ENCODE measurements around the gene HIGD1B.

The HIGD1B gene

DNA sequence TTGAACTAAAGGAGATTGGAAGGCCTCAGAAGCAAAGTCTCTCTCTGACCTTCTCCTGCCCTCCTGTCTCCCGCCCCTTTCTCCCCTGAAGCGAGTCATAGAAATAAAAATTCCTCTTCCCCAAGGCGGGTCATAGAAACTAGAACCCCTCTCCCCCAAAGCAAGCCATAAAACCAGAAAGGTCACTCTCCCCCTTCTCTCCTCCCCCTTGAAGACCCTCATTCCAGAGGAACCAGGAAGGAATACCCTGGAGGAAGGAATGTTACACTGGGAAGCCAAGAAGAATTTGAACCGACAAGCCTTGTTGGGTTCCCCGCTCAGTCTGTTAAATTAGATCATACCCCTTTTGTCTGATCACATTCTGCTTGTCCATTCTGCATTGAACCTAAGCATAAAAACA is 14.9 kb upstream of the HIGD1B start:
- intact Hi-C loops (cut with DNase I) = no loop called here
- no peak for DNase-seq

DNA sequence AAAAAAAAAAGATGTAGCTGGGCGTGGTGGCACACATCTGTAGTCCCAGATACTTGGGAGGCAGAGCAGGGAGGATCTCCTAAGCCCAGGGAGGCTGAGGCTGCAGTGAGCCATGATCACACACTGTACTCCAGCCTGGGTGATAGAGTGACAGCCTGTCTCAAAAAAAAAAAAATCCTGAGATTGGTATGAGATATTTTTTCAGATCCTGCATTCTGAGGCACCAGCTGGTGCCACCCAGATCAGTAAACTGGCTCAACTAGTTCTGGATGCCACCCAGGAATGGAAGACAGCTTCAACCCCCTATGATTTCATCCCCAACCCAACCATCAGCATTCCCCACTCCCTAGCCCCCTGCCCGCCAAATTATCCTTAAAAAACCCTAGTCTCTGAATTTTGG is 10.5 kb upstream of the HIGD1B start:
- intact Hi-C loops (cut with DNase I) = no loop called here
- no peak for DNase-seq

DNA sequence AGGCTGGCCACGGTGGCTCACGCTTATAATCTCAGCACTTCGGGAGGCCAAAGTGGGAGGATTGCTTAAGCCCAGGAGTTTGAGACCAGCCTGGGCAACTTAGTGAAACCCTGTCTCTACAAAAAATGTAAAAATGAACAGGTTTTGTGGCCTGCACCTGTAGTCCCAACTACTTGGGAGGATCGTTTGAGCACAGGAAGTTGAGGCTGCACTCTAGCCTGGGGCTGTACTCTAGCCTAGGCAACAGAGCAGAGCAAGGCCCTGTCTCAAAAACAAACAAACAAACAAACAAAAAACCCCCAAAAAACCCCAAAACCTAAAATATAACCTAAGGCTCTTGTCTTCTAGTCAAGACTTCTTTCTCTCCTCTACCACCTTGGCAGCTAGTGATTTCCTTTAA is 7.4 kb upstream of the HIGD1B start:
- intact Hi-C loops (cut with DNase I) = no loop called here
- DNase-seq = no peak

DNA sequence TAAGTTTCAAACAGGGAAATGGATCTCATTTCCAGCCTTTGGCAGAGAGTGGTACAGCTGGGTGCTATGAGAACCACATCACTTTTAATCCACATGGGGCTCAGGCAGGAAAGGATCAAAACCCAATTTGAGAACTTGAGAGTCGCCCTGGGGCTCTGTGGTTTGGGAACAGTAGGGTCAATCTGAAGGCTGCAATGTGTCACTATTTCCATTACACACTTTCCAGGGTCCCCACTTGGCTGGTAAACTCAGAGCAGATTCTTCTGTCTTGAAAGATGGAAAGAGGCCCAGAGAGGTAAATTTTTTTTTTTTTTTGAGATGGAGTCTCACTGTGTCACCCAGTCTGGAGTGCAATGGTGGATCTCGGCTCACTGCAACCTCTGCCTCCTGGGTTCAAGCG is 6.7 kb upstream of the HIGD1B start:
- DNase-seq = peak in 2 of 10 donors; percentile 2 to 12
- intact Hi-C loops (cut with DNase I) = no loop called here

DNA sequence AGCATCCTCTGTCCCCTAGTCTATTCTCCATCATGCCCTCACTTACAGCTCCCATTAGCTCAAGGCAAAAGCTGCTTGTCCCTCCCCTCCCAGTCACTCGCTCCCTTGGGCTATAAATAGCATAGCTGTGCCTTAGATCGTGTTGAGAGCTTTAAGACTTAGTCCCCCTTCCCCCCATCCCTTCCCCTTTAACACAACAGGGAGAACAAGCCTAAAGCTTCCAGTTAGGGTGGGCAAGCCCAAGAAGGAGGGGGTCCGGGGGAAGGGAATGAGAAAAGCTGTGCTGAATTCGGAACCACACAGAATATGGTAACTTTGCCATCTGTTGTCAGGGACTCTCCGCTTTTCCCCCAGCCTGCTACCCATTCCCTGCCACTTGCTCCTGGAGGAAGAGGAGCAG is 4.9 kb upstream of the HIGD1B start:
- intact Hi-C loops (cut with DNase I) = no loop called here
- DNase-seq = peak in 2 of 10 donors; percentile 16 to 40

DNA sequence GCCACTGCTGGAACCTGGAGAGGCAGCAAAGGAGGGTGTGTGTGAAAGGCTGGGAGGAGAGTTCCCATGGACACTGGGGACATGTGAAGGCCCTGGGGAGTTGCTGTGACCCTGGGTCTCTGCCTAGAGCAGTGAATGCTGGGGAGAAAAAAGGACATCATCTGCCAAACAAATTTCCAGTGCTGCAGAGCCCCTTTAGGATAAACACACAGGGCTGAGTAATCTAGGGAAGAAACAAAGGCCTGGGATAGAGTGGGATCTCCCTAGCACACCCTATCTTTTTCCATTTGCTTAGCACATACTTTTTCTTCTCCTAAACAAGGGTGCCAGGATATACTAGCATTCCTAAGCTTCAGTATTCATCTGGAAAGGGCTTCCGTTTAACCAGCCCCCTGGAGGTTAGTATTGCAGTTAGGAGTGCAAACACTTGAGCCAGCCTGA is 3.3 kb upstream of the HIGD1B start:
- peak in 1 of 10 donors; percentile 24 for DNase-seq
- intact Hi-C loops (cut with DNase I) = no loop called here

DNA sequence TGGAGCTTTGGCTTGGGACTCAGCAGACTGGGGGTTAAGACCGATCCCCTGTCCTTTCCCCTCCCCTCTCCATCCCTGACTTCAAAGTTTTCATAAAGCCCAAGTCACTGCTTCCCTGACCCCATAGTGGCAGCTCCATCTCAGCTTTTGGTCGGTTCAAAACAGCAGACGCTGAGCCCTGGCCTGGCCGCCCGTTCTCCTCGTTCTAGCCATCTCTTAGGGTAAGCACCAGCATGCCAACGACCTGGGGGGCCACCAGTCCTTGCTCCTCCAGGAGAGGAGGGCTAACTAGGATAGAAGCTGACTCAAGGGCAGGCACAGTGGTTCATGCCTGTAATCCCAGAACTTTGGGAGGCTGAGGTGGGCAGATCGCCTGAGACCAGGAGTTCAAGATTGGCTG is 1.5 kb upstream of the HIGD1B start:
- DNase-seq = peak in 2 of 10 donors; percentile 45 to 71
- intact Hi-C loops (cut with DNase I) = no loop called here

DNA sequence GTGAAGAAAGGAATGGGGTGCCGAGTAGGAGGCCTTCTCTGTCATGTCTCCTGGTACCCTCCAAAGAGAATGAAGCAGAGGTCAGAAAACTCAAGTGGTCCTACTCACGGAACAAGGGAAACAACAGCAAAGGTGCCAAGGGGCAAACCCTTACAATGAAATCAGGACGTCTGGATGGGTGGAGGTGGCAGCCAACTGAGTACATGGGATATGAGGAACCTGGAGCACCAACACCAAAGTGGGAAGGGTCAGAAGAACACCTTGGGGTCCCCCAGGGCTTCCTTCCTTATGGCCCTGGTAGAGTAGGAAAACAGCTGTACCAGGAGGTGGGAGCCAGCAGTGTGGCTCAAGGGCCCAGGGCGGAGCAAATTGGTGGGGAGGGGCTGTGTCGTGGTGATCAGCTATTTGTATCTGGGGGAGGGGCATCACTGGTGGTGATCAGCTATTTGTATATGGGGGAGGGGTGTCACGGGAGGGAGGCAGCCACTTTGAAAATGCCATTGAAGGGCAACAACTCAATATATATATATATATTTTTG is 643 bp downstream of the HIGD1B start:
- peak in 2 of 10 donors; percentile 52 to 62 for DNase-seq
- intact Hi-C loops (cut with DNase I) = no loop called here

DNA sequence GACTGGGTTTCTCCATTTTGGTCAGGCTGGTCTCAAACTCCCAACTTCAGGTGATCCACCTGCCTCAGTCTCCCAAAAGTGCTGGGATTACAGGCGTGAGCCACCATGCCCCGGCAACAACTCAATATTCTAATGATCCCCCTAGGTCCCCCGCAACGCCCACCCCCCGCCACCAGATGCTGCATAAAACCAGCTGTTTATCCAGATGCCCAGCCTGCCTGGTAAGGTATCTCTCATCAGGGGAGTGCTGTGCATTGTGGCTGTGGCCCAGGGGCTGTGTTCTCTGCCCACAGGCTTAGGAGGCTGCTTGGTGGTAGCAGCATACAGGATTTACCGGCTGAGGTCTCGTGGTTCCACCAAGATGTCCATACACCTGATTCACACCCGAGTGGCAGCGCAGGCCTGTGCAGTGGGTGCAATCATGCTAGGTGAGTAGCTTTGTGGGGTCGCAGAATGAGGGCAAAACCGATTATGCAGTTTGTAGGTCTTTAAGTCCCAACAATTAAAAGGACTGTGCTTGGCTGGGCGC is 1.3 kb downstream of the HIGD1B start:
- peak in 2 of 10 donors; percentile 67 to 77 for DNase-seq
- intact Hi-C loops (cut with DNase I) = no loop called here

DNA sequence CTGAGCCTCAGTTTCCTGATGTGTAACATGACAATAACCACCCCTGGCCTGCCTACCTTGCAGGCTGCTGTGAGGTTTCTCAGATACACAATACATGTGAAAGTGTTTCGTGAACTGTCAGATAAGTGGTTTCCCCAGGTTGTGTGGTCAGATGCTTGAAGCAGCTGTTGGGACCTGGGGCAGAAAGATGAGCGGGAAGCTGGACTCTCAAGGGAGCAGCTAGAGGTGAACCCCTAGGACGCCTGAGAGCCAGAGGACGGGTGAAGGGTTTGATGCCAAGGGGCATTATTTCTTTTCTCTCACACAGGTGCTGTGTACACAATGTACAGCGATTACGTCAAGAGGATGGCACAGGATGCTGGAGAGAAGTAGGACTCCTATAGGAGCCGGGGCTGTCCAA is 2.3 kb downstream of the HIGD1B start:
- DNase-seq = no peak
- intact Hi-C loops (cut with DNase I) = no loop called here

DNA sequence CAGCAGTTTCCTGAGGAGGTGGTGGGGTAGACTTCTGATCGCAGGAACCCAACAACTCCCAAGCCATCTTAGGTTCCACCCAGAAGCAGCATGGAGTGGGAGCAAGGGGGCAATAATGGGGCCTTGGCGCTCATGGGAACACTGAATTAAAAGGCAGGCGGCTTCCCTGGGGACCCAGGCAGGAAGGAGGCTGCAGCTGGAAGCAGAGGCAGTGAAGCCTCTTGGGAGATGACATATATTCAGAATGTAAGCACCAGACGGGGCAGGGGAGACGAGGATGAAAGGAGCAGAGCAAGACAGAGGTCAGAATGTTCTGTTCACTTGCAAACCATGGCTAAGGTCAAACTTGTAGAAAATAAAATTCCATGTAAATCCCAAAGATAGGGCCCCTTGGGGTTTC is 2.9 kb downstream of the HIGD1B start:
- no peak for DNase-seq
- intact Hi-C loops (cut with DNase I) = no loop called here

DNA sequence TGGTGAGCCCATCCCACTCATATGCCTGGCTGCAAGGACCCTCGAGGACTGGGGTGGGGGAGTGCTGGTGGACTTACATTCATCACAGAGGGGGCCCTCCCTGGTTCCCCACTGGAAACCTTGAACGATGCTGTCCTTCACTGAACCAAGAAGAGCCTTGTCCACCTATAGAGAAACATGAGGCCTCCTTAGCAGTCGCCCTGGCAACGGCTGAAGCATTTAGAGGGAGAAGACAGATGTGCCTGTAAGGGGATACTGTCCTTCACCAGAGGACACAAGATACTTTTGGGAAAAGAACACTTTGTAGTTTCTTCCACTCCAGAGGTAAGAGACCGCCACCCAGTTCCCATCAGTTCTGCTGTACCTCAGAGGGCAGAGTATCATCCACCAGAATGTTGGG is 6.5 kb downstream of the HIGD1B start:
- intact Hi-C loops (cut with DNase I) = no loop called here
- DNase-seq = peak in 1 of 10 donors; percentile 32

DNA sequence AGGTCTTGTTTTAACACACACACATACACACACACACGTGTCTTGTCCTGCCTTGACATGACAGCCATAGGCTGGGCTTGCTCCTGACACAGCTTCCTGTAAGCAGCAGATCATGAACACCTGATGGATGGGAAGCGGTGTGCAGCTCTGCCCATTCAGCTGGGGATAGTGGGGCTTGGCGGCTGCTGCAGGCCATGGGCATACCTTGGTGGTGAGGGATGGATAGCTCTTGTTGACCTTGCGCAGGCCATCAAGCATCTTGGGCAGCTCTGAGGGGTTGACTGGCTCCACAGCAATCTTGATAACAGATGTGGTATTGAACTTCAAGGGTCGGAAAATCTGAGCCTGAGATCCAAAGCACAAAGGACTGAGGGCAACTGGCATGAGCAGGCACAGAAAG is 12.0 kb downstream of the HIGD1B start:
- peak in 1 of 10 donors; percentile 24 for DNase-seq
- intact Hi-C loops (cut with DNase I) = no loop called here

DNA sequence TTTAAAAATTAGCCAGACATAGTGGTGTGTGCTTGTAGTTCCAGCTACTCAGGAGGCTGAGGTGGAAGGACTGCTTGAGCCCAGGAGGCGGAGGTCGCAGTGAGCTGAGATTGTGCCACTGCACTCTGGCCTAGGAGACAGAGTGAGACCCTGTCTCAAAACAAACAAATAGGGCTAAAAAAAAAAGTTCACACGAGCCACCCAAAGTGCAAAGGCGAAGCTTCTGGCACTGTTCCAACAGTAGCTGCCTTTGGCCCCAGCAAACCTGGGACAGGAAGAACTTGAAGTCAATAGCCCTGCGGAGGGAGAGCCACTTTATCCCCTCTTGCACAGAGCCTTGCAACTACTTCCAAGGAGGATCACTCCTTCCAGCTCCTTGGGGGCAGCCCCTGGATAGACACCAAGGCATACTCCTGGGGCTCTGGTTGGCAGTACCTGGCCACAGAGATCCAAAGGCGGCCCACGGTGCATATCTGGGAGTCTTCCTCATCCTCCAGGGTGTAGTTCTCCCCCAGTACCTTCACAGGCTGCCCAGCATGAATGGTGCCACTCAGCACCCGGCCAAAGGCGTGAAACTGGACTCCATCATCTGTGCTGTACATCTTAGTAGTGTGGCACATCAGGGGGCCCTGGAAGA is 14.7 kb downstream of the HIGD1B start:
- intact Hi-C loops (cut with DNase I) = no loop called here

DNA sequence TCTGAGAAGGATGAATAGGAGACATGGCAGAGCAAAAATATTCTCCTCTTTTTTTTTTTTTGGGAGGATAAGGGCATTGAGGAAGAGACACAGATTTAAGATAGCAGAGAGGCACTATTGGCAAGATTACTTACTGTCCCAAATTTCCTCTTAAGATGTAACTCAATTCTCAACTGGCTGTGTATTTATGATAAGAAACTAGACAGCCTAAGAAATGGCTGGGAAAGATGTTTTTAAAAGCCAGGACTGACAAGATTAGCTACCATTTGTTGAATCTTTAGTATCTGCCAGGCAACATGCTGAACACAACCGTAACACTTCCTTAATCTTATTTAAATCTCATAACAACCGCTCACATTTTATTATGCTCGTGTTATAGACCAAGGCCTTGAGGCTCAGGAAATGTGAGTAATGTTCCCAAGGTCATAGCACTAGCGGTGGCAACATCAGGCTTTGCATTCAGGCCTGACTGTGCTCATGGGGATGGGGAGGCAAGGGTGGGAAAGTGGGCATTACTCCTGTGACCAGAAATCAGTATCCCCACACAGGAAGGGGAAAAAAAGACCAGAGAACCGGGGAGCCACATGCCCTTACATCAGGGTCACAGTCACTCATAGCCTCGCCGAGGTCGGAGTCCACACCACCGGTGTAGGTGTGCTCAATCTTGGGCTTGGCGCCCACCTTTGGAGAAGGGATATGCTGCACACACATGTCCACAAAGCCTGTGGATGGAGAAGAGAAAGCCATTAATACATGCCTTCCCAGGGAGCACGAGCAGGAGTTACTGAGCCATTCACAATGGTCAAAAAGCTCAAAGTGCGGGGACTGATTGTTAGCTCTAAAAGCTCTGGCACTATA is 15.6 kb downstream of the HIGD1B start:
- peak in 1 of 10 donors; percentile 33 for DNase-seq
- intact Hi-C loops (cut with DNase I) = no loop called here

More for the DNA sequence above, 14.7 kb downstream of the HIGD1B start:
- peak in 1 of 10 donors; percentile 60 for DNase-seq

DNA sequence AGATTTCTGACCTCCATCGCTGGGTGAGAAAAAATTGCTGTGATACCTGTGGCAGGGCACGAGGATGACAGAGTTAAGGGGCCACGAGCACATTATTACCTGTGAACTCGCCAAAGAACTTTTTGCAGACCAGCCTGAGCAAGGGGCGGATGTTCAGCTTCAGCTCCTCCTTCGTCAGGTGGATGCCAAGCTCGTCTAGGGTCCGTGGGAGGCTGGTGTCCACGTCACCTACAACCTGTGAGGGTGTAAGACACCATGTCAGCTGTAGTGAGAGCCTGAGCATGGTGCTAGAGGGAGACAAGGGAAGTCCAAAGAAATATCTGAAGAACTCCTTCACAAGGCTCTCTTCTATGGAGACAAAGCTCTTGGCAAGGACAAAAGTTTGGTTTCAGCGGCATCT is 17.1 kb downstream of the HIGD1B start:
- peak in 1 of 10 donors; percentile 70 for DNase-seq
- intact Hi-C loops (cut with DNase I) = loop anchor here (1.0 kb wide), 2 partner anchors 86 to 91 kb away; no protein-coding TSS in a partner anchor

DNA sequence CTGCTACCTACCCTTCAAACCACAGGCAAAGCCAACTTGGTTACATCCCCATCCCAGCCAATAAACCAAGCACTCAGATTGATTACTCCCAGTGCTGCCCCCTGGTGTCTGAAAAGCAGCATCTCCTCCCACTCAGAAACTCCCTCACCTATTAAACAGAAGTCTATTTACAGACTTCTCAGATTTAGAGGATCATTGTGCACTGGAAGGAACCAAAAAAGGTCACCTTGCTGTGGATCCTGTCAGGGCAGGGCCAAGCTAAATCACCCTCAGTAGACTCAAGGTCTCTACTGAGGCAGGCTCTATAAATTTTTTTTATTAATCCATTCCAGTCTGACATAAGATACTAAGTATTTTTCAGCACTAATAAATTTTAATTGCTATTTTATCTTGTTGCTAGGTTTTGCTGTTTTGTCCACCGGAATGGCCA is 17.6 kb downstream of the HIGD1B start:
- intact Hi-C loops (cut with DNase I) = loop anchor here (1.0 kb wide), 2 partner anchors 86 to 91 kb away; no protein-coding TSS in a partner anchor
- peak in 8 of 10 donors; percentile 19 to 91 (median 61) for DNase-seq

DNA sequence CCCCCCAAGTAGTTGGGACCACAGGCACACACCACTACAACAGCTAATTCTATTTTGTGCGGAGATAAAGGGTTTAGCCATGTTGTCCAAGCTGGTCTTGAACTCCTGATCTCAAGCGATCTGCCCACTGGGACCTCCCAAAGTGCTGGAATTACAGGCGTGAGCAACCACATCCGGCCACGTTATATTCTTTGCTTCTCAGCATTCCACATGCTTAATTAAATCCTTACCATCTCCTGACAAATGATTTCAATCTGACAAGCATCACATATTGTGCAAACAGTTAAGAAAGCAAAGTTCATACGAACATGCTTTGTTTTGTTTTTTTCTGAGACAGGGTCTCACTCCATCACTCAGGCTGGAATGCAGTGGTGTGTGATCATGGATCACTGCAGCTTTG is 18.2 kb downstream of the HIGD1B start:
- peak in 1 of 10 donors; percentile 15 for DNase-seq
- intact Hi-C loops (cut with DNase I) = loop anchor here (1.0 kb wide), 2 partner anchors 87 to 92 kb away; no protein-coding TSS in a partner anchor

DNA sequence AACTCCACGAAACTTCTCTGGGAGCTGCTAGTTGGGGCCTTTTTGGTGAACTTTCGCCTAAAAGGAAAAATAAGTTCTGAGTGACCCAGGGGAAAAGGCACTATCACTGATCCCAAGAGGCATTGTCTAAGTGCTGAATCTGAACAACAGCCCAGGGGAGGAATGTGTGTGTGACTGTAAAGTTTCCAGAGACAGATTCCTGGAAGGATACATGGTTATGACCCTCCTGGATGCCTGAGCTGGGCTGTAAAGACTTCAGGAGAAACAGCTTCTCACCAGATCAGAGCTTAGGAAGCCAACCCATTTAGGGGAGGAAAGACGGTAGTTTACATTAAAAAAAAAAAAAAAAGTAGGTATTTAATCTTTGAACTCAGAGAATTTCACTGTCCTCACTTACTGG is 20.2 kb downstream of the HIGD1B start:
- DNase-seq = no peak
- intact Hi-C loops (cut with DNase I) = no loop called here

DNA sequence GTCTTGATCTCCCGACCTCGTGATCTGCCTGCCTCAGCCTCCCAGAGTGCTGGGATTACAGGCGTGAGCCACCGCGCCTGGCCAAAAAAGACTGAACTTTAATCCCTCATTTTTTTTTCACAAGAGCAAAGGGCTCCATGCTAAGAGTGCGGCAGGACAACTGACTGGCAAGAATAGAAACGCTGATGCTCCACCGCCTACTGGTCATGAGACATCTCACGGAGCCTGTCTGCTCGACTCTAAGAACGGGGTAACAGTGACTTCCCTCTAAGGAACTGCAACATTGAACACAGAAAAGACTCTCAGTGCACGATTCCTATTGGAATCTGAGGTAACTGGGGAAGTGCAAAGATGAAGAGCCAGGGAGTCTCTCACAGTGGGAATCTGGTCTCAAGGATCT is 23.9 kb downstream of the HIGD1B start:
- intact Hi-C loops (cut with DNase I) = no loop called here
- DNase-seq = peak in 3 of 10 donors; percentile 20 to 48 (median 34)

Data from posterior cingulate gyrus (tissue), 11 donors.